ENCODE measurements around the gene LRRC70.

LRRC70 gene

DNA sequence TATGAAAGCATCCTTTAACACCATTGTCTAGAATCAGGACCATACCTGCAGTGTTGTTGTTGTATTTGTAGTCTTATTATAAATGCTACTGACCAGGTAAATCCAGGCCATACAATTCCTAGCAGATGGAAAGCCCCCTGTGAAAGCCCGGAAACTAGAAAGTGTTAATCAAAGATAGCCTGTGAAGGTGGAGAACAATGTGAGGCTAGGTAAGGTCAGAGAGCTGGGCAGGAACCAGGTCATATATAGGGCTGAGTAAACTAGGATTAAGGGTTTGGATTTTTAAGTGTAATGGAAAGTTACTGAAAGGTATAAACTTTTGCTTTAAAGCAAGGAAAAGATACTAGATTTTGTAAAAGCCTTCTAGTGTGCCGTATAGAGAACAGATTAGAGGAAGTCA is 6.7 kb downstream of the LRRC70 start:
- Mint-ChIP-seq H3K36me3 (ENCODE audit: low read depth) (peaks cover 23% of the 10 kb centered on the region), H3K4me1 (no peaks in the 10 kb centered on the region), H3K4me3 (no peak overlapping the region), H3K9me3 (no peaks in the 10 kb centered on the region), H3K27ac (no peak overlapping the region), H3K27me3 (ENCODE audit: low read depth, poor library complexity) (no peaks in the 10 kb centered on the region)
- no peak for DNase-seq
- TF ChIP-seq, protein P1, sequence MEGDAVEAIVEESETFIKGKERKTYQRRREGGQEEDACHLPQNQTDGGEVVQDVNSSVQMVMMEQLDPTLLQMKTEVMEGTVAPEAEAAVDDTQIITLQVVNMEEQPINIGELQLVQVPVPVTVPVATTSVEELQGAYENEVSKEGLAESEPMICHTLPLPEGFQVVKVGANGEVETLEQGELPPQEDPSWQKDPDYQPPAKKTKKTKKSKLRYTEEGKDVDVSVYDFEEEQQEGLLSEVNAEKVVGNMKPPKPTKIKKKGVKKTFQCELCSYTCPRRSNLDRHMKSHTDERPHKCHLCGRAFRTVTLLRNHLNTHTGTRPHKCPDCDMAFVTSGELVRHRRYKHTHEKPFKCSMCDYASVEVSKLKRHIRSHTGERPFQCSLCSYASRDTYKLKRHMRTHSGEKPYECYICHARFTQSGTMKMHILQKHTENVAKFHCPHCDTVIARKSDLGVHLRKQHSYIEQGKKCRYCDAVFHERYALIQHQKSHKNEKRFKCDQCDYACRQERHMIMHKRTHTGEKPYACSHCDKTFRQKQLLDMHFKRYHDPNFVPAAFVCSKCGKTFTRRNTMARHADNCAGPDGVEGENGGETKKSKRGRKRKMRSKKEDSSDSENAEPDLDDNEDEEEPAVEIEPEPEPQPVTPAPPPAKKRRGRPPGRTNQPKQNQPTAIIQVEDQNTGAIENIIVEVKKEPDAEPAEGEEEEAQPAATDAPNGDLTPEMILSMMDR (IDR thresholded peaks at IDR 0.05) = no peak

DNA sequence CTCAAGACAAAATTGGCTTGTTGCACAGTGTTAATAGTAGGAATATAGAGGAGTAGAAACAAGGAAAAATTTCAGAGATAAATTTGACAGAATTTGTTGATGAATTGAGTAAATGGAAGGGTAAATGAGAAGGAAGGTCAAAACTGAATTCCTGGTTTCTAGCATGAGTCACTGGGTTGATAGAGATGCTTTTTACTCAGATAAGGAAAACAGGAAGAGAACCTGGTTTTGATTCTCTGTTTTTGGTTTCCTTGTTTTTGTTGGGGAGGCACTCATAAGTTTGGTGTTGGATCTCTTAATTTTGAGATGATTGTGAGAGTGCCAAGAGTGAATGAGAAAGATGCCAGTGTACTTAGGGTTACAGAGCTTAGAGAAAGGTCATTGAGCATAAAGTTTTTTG is 7.1 kb downstream of the LRRC70 start:
- Mint-ChIP-seq H3K27ac (no peak overlapping the region), H3K27me3 (ENCODE audit: low read depth, poor library complexity) (no peaks in the 10 kb centered on the region), H3K4me1 (no peaks in the 10 kb centered on the region), H3K36me3 (ENCODE audit: low read depth) (peaks cover 19% of the 10 kb centered on the region), H3K4me3 (no peak overlapping the region), H3K9me3 (no peaks in the 10 kb centered on the region)
- TF ChIP-seq, protein P1 (IDR thresholded peaks at IDR 0.05) = no peak
- DNase-seq = no peak

DNA sequence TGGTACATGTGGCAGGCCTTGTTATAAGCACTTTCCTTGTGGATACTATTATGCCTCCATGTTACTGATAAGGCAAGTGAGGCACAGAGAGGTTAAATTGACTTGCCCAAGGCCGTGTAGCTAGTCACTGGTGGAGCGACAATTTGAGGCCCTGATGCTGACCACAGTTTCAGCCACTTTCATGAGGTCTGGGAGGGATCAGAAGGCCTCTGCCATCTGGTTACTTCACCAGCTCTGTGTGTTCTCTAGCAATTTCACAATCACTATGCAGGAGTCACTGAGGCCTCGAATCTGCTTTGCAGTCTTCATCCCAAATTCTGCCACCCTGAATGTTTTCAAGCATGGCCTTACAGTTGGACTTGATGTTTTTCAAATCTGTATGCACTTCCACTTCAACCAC is 9.1 kb downstream of the LRRC70 start:
- no peaks in the 10 kb centered on the region for H3K27me3 Mint-ChIP-seq (ENCODE audit: low read depth, poor library complexity)
- TF ChIP-seq, protein P1 (IDR thresholded peaks at IDR 0.05) = no peak
- H3K36me3 Mint-ChIP-seq (ENCODE audit: low read depth) = peaks cover 37% of the 10 kb centered on the region
- no peak overlapping the region for H3K4me3 Mint-ChIP-seq
- H3K4me1 Mint-ChIP-seq = no peaks in the 10 kb centered on the region
- DNase-seq = no peak
- no peaks in the 10 kb centered on the region for H3K9me3 Mint-ChIP-seq
- no peak overlapping the region for H3K27ac Mint-ChIP-seq

DNA sequence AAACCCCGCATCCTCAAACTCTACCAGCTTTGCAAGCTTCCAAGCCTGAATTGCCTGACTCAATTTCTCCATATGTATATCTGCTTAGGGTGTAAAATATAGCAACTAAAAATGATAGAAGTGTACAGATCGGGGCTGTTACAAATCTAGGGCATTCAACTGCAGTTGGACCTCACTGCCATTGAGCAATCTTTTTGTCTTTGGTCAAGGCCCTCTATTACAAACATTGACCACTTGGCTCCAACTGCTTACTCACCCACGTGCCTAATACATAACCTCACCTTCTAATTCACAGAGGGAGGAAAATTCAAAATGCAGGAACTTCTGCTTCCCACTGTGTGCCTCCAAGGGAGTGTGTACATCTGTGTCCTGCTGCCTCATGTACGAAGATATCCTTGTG is 10.0 kb downstream of the LRRC70 start:
- Mint-ChIP-seq H3K4me1 (no peaks in the 10 kb centered on the region), H3K4me3 (no peak overlapping the region), H3K36me3 (ENCODE audit: low read depth) (peaks cover 44% of the 10 kb centered on the region), H3K27ac (no peak overlapping the region), H3K9me3 (no peaks in the 10 kb centered on the region), H3K27me3 (ENCODE audit: low read depth, poor library complexity) (no peaks in the 10 kb centered on the region)
- DNase-seq = no peak
- TF ChIP-seq, protein P1 (IDR thresholded peaks at IDR 0.05) = no peak

DNA sequence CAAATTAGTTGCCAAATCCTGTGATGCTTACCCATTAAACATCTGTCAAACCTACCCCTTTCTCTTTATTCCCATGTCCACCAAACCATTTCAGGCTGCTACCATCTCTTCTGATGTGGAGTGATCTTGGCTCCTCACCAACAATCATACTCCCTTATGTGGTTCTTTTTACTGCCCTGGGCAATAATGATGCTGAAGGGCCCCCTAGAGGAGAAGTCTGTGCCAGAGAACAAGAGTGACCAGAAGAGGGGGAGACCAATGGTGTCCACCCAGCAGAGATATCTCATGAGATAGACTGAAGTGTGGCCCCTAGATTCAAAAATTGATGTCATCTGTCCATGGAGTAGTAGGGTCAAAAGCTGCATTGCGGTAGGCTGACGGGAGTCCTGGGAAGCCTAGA is 10.9 kb downstream of the LRRC70 start:
- no peaks in the 10 kb centered on the region for H3K27me3 Mint-ChIP-seq (ENCODE audit: low read depth, poor library complexity)
- peak overlapping the region; percentile 8 for H3K27ac Mint-ChIP-seq
- H3K4me3 Mint-ChIP-seq = no peak overlapping the region
- no peaks in the 10 kb centered on the region for H3K9me3 Mint-ChIP-seq
- peaks cover 44% of the 10 kb centered on the region for H3K36me3 Mint-ChIP-seq (ENCODE audit: low read depth)
- TF ChIP-seq, protein P1 (IDR thresholded peaks at IDR 0.05) = no peak
- H3K4me1 Mint-ChIP-seq = no peaks in the 10 kb centered on the region
- no peak for DNase-seq

DNA sequence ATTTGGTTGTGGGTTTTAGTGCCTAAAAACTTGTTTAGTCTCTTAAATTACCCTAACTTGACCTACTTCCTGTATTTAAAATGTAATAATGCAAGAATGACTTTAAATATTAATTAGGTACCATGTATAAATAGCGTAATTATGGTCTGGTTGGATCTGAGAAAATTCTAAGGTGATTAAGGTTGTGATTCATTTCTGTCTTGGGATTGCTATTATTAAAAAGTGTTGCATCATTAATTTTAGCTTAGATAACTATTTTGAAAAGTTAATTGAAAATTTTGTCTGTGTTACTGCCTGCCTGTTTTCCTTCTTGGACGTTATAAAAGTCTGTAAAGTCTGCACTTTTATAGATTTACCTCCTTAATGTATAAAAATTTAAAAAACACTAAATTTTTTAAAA is 11.8 kb downstream of the LRRC70 start:
- DNase-seq = no peak
- no peak overlapping the region for H3K27ac Mint-ChIP-seq
- peaks cover 49% of the 10 kb centered on the region for H3K36me3 Mint-ChIP-seq (ENCODE audit: low read depth)
- no peaks in the 10 kb centered on the region for H3K4me1 Mint-ChIP-seq
- H3K4me3 Mint-ChIP-seq = no peak overlapping the region
- H3K9me3 Mint-ChIP-seq = no peaks in the 10 kb centered on the region
- TF ChIP-seq, protein P1 (IDR thresholded peaks at IDR 0.05) = no peak
- no peaks in the 10 kb centered on the region for H3K27me3 Mint-ChIP-seq (ENCODE audit: low read depth, poor library complexity)
